GM21367 (cell line): ENCODE results near the gene OGN.
"Not testable (repeated sequence)": the region's sequence is repeated elsewhere in the genome, so short reads cannot be mapped to it uniquely, and the experiment has no call there.

Experiments
- ATAC-seq: cut with Tn5 transposase; IDR thresholded peaks from one replicate; pipeline ENCODE4 v1.9.1; 2021; ENCODE audit not compliant: unreplicated experiment

OGN gene

GRCh38 chr9:92404042-92404836 lies at the start of gene OGN:
OGN (minus strand) TSS chr9:92404578; CDS start chr9:92403407, 1,171 bp downstream.
- no peak for ATAC-seq

GRCh38 chr9:92446536-92446935 lies 42.2 kb upstream of the OGN start:
- ATAC-seq = no peak

- ATAC-seq = no peak
These were observed 40.5 kb upstream of the OGN start for GRCh38 chr9:92444841-92445240.

GRCh38 chr9:92440751-92441046 lies 36.3 kb upstream of the OGN start:
- no peak for ATAC-seq

GRCh38 chr9:92439921-92440750 lies 35.8 kb upstream of the OGN start:
- ATAC-seq = no peak

- ATAC-seq = no peak
These were observed 34.6 kb upstream of the OGN start for GRCh38 chr9:92438900-92439526.

- no peak for ATAC-seq
These were observed 30.9 kb upstream of the OGN start for GRCh38 chr9:92435263-92435662.

- ATAC-seq = no peak
These were observed 28.7 kb upstream of the OGN start for GRCh38 chr9:92432972-92433548.

GRCh38 chr9:92432350-92432749 lies 28.0 kb upstream of the OGN start:
- ATAC-seq = no peak

GRCh38 chr9:92429836-92430235 lies 25.5 kb upstream of the OGN start:
- ATAC-seq = no peak

- ATAC-seq = no peak
These were observed 22.2 kb upstream of the OGN start for GRCh38 chr9:92426501-92427145.

- no peak for ATAC-seq
These were observed 21.1 kb upstream of the OGN start for GRCh38 chr9:92425474-92425873.

GRCh38 chr9:92424340-92424739 lies 20.0 kb upstream of the OGN start, which contains the start of gene OMD:
OMD (minus strand) TSS chr9:92424471; CDS start chr9:92417558, 6,913 bp downstream.
- no peak for ATAC-seq

- ATAC-seq = no peak
These were observed 19.2 kb upstream of the OGN start for GRCh38 chr9:92423612-92424011.

GRCh38 chr9:92422611-92423338 lies 18.4 kb upstream of the OGN start:
- no peak for ATAC-seq

- ATAC-seq = no peak
These were observed 10.2 kb upstream of the OGN start for GRCh38 chr9:92414566-92414965.

- not testable (repeated sequence) for ATAC-seq
These were observed 6.8 kb upstream of the OGN start for GRCh38 chr9:92411157-92411556.

- ATAC-seq = no peak
These were observed 4.5 kb upstream of the OGN start for GRCh38 chr9:92408747-92409478.

- no peak for ATAC-seq
These were observed 3.4 kb upstream of the OGN start for GRCh38 chr9:92407818-92408217.

- ATAC-seq = no peak
These were observed 2.1 kb upstream of the OGN start for GRCh38 chr9:92406477-92406876.
